Small intestine (tissue), 7 donors: ENCODE data around the gene SAPCD2. TPM values are rescaled to one million over a fixed set of nuclear protein-coding genes. Genes with fewer than 3 reads are reported as not detected.
A peak's percentile ranks its signal among the peaks of the same experiment; 100 is the strongest.

Source experiments
- DNase-seq, 2 donors: peaks; one replicate each; pipeline versions ENCODE4 v3.0.0 to v3.0.0-alpha.2; 2013
- FAIRE-seq: peaks from 2 replicates; lab custom pipeline; 2012; peaks lifted over from hg19 to GRCh38; lab: Jason Lieb, UNC
- H3K27ac ChIP-seq, 3 donors: one replicate each; pipeline ENCODE4 v1.5.1; 2013; ENCODE audit warnings: low read length in 2 of 3, mild to moderate bottlenecking in 2 of 3, control low read depth in 1 of 3, inconsistent platforms in 1 of 3, low read depth in 1 of 3, moderate library complexity in 1 of 3
- H3K27me3 ChIP-seq, 3 donors: one replicate each; pipeline ENCODE4 v1.6.1; 2013; ENCODE audit warnings: low read length in 3 of 3, inconsistent platforms in 1 of 3; ENCODE audit not compliant: control insufficient read depth in 3 of 3, insufficient read depth in 3 of 3
- H3K36me3 ChIP-seq, 3 donors: one replicate each; pipeline ENCODE4 v1.6.1; 2013; ENCODE audit warnings: low read length in 3 of 3, inconsistent platforms in 1 of 3, low read depth in 1 of 3, mild to moderate bottlenecking in 1 of 3, moderate library complexity in 1 of 3; ENCODE audit not compliant: control insufficient read depth in 3 of 3, insufficient read depth in 2 of 3
- H3K4me1 ChIP-seq, 3 donors: one replicate each; pipeline ENCODE4 v1.6.1; 2013; ENCODE audit warnings: low read length in 2 of 3, inconsistent platforms in 1 of 3, low read depth in 1 of 3, mild to moderate bottlenecking in 1 of 3, moderate library complexity in 1 of 3; ENCODE audit not compliant: control insufficient read depth in 3 of 3, insufficient read depth in 2 of 3
- H3K4me3 ChIP-seq, 3 donors: one replicate each; pipeline ENCODE4 v1.5.1; 2013; ENCODE audit warnings: low read length in 3 of 3, control low read depth in 1 of 3, inconsistent platforms in 1 of 3, low read depth in 1 of 3, mild to moderate bottlenecking in 1 of 3, moderate library complexity in 1 of 3
- H3K9me3 ChIP-seq, 2 donors: one replicate each; pipeline ENCODE4 v1.6.1; 2013; ENCODE audit warnings: low read depth in 1 of 2, low read length in 1 of 2; ENCODE audit not compliant: control insufficient read depth in 2 of 2, insufficient read depth in 1 of 2
- WGBS, 3 donors: extraction: QIAGEN DNeasy Blood & Tissue Kit; methylation state at CpG; one replicate each; pipeline ENCODE4 v1.1.7; 2013; 5-methylcytosine and 5-hydroxymethylcytosine counted together
- polyA plus RNA-seq, 4 donors: library from polyadenylated mRNA; stranded (reverse) in 3 of 4; unstranded in 1 of 4; fragments of 200-250 nt in 3 of 4; fragments of 120-200 nt in 1 of 4; gene quantifications; one replicate each; pipeline versions ENCODE4 v1.2.1 to v1.2.3, GENCODE V29; 2013
- donor health status: healthy with polysubstance abuse.
- donor health status: control.
- donor health status: control.
- donor health status: Bipolar disorder and iron deficiency.
- donor health status: healthy.

Gene SAPCD2
- polyA plus RNA-seq, 4 donors = 0.81 to 22.2 (median 7.0) TPM

- FAIRE-seq = no peak
- Histone ChIP-seq H3K9me3 (no peaks in the 10 kb centered on the region), H3K27ac (peak within 1 kb of the TSS in 1 of 3 donors; percentile 6), H3K4me1 (peaks cover 0 to 60% (median 0%) of the 10 kb centered on the region in 3 donors), H3K4me3 (no peak within 1 kb of the TSS), H3K36me3 (no peaks in the 10 kb centered on the region), H3K27me3 (peaks cover 0 to 9% (median 0%) of the 10 kb centered on the region in 3 donors)
- DNase-seq = peak; percentile 57 to 67
- 34 to 43% (median 40%) methylated on average over 14 to 16 of the region's 16 CpGs for WGBS, 3 donors
Observed at GRCh38 chr9:137031904-137032640, 38.3 kb downstream of the SAPCD2 start, which contains the start of gene FUT7. Gene FUT7 (minus strand): TSS chr9:137032088. CDS start chr9:137031991, 97 bp downstream.

GRCh38 chr9:137030538-137031527 lies 39.5 kb downstream of the SAPCD2 start:
- WGBS, 3 donors = 66 to 80% (median 74%) methylated on average over 62 to 65 of the region's 65 CpGs
- H3K4me3 ChIP-seq = no peak overlapping the region
- DNase-seq = no peak

GRCh38 chr9:137030006-137030405 lies 40.4 kb downstream of the SAPCD2 start:
- DNase-seq (no peak), FAIRE-seq (no peak)
- no peak overlapping the region for H3K4me3 ChIP-seq
- H3K36me3 ChIP-seq = no peaks in the 10 kb centered on the region
- 59 to 65% (median 64%) methylated on average over 12 to 15 of the region's 15 CpGs for WGBS, 3 donors
- H3K27me3 ChIP-seq = peaks cover 0 to 10% (median 0%) of the 10 kb centered on the region in 3 donors
- H3K27ac ChIP-seq = no peak overlapping the region
- H3K9me3 ChIP-seq = no peaks in the 10 kb centered on the region
- H3K4me1 ChIP-seq = peaks cover 0 to 63% (median 0%) of the 10 kb centered on the region in 3 donors

More at GRCh38 chr9:137030538-137031527, 39.5 kb downstream of the SAPCD2 start:
- no peaks in the 10 kb centered on the region for H3K36me3 ChIP-seq
- no peaks in the 10 kb centered on the region for H3K9me3 ChIP-seq
- no peak for FAIRE-seq
- peaks cover 0 to 10% (median 0%) of the 10 kb centered on the region in 3 donors for H3K27me3 ChIP-seq
- no peak overlapping the region for H3K27ac ChIP-seq
- H3K4me1 ChIP-seq = peaks cover 0 to 67% (median 0%) of the 10 kb centered on the region in 3 donors

- peak overlapping the region in 2 of 3 donors; percentile 35 to 64 for H3K4me3 ChIP-seq
- H3K4me1 ChIP-seq = peaks cover 0 to 56% (median 0%) of the 10 kb centered on the region in 3 donors
- FAIRE-seq (no peak), DNase-seq (peak; percentile 60 to 80)
- no peak overlapping the region for H3K27ac ChIP-seq
- H3K9me3 ChIP-seq = no peaks in the 10 kb centered on the region
- 18 to 27% (median 25%) methylated on average over 17 to 19 of the region's 19 CpGs for WGBS, 3 donors
- no peaks in the 10 kb centered on the region for H3K36me3 ChIP-seq
- H3K27me3 ChIP-seq = peaks cover 0 to 10% (median 0%) of the 10 kb centered on the region in 3 donors
Observed at GRCh38 chr9:137029058-137029936, 41.1 kb downstream of the SAPCD2 start.

- FAIRE-seq (no peak), DNase-seq (peak; percentile 64 to 88)
- WGBS, 3 donors = 0 to 1% (median 0%) methylated on average over 47 to 98 of the region's 98 CpGs
- Histone ChIP-seq H3K36me3 (peaks cover 0 to 3% (median 0%) of the 10 kb centered on the region in 3 donors), H3K27ac (peak overlapping the region in 1 of 3 donors; percentile 34), H3K4me3 (peak overlapping the region; percentile 20 to 64 (median 35)), H3K4me1 (peaks cover 0 to 57% (median 0%) of the 10 kb centered on the region in 3 donors), H3K9me3 (no peaks in the 10 kb centered on the region), H3K27me3 (peaks cover 0 to 10% (median 0%) of the 10 kb centered on the region in 3 donors)
Observed at GRCh38 chr9:137028263-137029057, 41.9 kb downstream of the SAPCD2 start.

- DNase-seq = peak in 1 of 2 donors; percentile 56
- Histone ChIP-seq H3K9me3 (no peaks in the 10 kb centered on the region), H3K36me3 (peaks cover 0 to 8% (median 0%) of the 10 kb centered on the region in 3 donors), H3K27ac (peak within 1 kb of the TSS in 1 of 3 donors; percentile 34), H3K4me1 (peaks cover 0 to 64% (median 2%) of the 10 kb centered on the region in 3 donors), H3K4me3 (peak within 1 kb of the TSS; percentile 35 to 64 (median 51)), H3K27me3 (peaks cover 0 to 10% (median 0%) of the 10 kb centered on the region in 3 donors)
- FAIRE-seq = no peak
- 4 to 11% (median 5%) methylated on average over 33 to 95 of the region's 95 CpGs for WGBS, 3 donors
Observed at GRCh38 chr9:137027369-137028262, 42.7 kb downstream of the SAPCD2 start, which contains the start of gene ABCA2. Gene ABCA2 (minus strand): TSS chr9:137028237. CDS start chr9:137028140, 97 bp downstream.
